Right lung (tissue), 10 donors: ENCODE data around the gene PRR29. TPM values are rescaled to one million over a fixed set of nuclear protein-coding genes. Genes with fewer than 3 reads are reported as not detected.
A peak's percentile ranks its signal among the peaks of the same experiment; 100 is the strongest.

Experiments used
- DNase-seq, 2 donors: peaks; one replicate each; pipeline ENCODE4 v3.0.0-alpha.2; 2013
- long read RNA-seq, 8 donors: transcript quantifications; one replicate each; lab custom pipeline, GENCODE V29; 2026
- polyA plus RNA-seq, 5 donors: library from polyadenylated mRNA; unstranded; fragments of 120-200 nt; gene quantifications; one replicate each; pipeline versions ENCODE4 v1.2.1 to v1.2.3, GENCODE V29; 2013; ENCODE audit warnings: inconsistent platforms in 1 of 5, low replicate concordance in 1 of 5; ENCODE audit not compliant: insufficient read length in 5 of 5, insufficient read depth in 1 of 5

The PRR29 gene
- 1 to 10 TPM; 4.5 to 8.9 (median 6.8) TPM for polyA plus RNA-seq
- long read RNA-seq, donor 1, transcript PRR29-206 (1 exons, 1,637 nt): major isoform, 7 of 8 reads
- long read RNA-seq, donor 1, partial matches to known transcripts: 0 of 8 reads
- long read RNA-seq, donor 1, other reads (novel, unspliced or antisense): 0 of 8 reads
- long read RNA-seq, donor 2, transcript PRR29-206 (1 exons, 1,637 nt): major isoform, 5 of 5 reads
- long read RNA-seq, donor 2, partial matches to known transcripts: 0 of 5 reads
- long read RNA-seq, donor 2, other reads (novel, unspliced or antisense): 0 of 5 reads
- long read RNA-seq, donor 3, transcript PRR29-206 (1 exons, 1,637 nt): major isoform, 9 of 11 reads
- long read RNA-seq, donor 3, partial matches to known transcripts: 0 of 11 reads
- long read RNA-seq, donor 3, other reads (novel, unspliced or antisense): 0 of 11 reads
- long read RNA-seq, donor 4, transcript PRR29-206 (1 exons, 1,637 nt): major isoform, 5 of 5 reads
- long read RNA-seq, donor 4, partial matches to known transcripts: 0 of 5 reads
- long read RNA-seq, donor 4, other reads (novel, unspliced or antisense): 0 of 5 reads
- long read RNA-seq, donor 5, transcript PRR29-206 (1 exons, 1,637 nt): major isoform, 12 of 106 reads
- long read RNA-seq, donor 5, partial matches to known transcripts: 28 of 106 reads
- long read RNA-seq, donor 5, other reads (novel, unspliced or antisense): 66 of 106 reads
- long read RNA-seq, donor 6, transcript PRR29-206 (1 exons, 1,637 nt): major isoform, 9 of 12 reads
- long read RNA-seq, donor 6, partial matches to known transcripts: 0 of 12 reads
- long read RNA-seq, donor 6, other reads (novel, unspliced or antisense): 0 of 12 reads
- long read RNA-seq, donor 7, transcript PRR29-206 (1 exons, 1,637 nt): major isoform, 11 of 12 reads
- long read RNA-seq, donor 7, partial matches to known transcripts: 0 of 12 reads
- long read RNA-seq, donor 7, other reads (novel, unspliced or antisense): 0 of 12 reads
- long read RNA-seq, donor 8, transcript PRR29-206 (1 exons, 1,637 nt): major isoform, 5 of 17 reads
- long read RNA-seq, donor 8, partial matches to known transcripts: 0 of 17 reads
- long read RNA-seq, donor 8, other reads (novel, unspliced or antisense): 12 of 17 reads

GRCh38 chr17:63998050-63998720, at the start of gene PRR29:
PRR29 (plus strand) TSS chr17:63998351; CDS start chr17:63998365, 14 bp downstream.
- DNase-seq: peak; percentile 76 to 80

GRCh38 chr17:63948521-63948920, 49.6 kb upstream of the PRR29 start:
- DNase-seq: no peak

GRCh38 chr17:63949576-63950250, 48.4 kb upstream of the PRR29 start:
- no peak for DNase-seq

GRCh38 chr17:63950940-63951907, 46.9 kb upstream of the PRR29 start:
- DNase-seq: no peak

GRCh38 chr17:63954402-63955063, 43.6 kb upstream of the PRR29 start:
- no peak for DNase-seq

- DNase-seq: no peak
Observed at GRCh38 chr17:63955232-63955631, 42.9 kb upstream of the PRR29 start.

GRCh38 chr17:63955791-63956190, 42.4 kb upstream of the PRR29 start:
- DNase-seq: no peak

GRCh38 chr17:63956296-63956920, 41.7 kb upstream of the PRR29 start:
- no peak for DNase-seq

- DNase-seq: no peak
Observed at GRCh38 chr17:63960006-63960405, 38.1 kb upstream of the PRR29 start.

- DNase-seq: no peak
Observed at GRCh38 chr17:63960430-63960829, 37.7 kb upstream of the PRR29 start.

GRCh38 chr17:63961355-63962212, 36.6 kb upstream of the PRR29 start:
- peak in 1 of 2 donors; percentile 25 for DNase-seq

GRCh38 chr17:63962298-63962744, 35.8 kb upstream of the PRR29 start:
- no peak for DNase-seq

GRCh38 chr17:63963123-63963522, 35.0 kb upstream of the PRR29 start:
- DNase-seq: no peak

GRCh38 chr17:63966646-63967264, 31.4 kb upstream of the PRR29 start:
- DNase-seq: no peak

GRCh38 chr17:63967953-63968352, 30.2 kb upstream of the PRR29 start:
- no peak for DNase-seq

GRCh38 chr17:63969278-63969677, 28.9 kb upstream of the PRR29 start:
- no peak for DNase-seq

GRCh38 chr17:63972796-63973195, 25.4 kb upstream of the PRR29 start, which contains the start of gene SCN4A:
SCN4A (minus strand) TSS chr17:63972918; CDS start chr17:63972841, 77 bp downstream.
- no peak for DNase-seq
